HG02588 (cell line): ENCODE data around the gene GULP1.
"Not testable (repeated sequence)": the region's sequence is repeated elsewhere in the genome, so short reads cannot be mapped to it uniquely, and the experiment has no call there.

Source experiments
- ATAC-seq: cut with Tn5 transposase; IDR thresholded peaks from one replicate; pipeline ENCODE4 v1.9.1; 2021; ENCODE audit warnings: mild to moderate bottlenecking, moderate library complexity; ENCODE audit not compliant: unreplicated experiment

The GULP1 gene

DNA sequence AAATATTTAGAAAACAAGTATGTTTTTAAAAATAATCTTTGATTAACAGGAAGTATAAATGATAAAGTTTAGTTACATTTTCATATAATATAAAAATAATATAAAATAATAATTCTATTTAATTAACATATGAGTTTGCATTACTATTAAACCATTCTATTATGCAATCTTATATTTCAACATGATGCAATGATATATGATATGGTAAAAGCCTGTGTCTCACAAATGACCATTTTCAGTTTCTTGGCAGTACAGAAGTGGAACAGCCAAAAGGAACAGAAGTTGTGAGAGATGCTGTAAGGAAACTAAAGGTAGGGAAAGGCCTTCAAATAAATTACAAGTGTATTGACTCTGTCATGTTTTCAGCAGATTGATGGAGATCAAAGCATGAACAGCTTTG, 230.8 kb downstream of the GULP1 start:
- ATAC-seq: no peak

DNA sequence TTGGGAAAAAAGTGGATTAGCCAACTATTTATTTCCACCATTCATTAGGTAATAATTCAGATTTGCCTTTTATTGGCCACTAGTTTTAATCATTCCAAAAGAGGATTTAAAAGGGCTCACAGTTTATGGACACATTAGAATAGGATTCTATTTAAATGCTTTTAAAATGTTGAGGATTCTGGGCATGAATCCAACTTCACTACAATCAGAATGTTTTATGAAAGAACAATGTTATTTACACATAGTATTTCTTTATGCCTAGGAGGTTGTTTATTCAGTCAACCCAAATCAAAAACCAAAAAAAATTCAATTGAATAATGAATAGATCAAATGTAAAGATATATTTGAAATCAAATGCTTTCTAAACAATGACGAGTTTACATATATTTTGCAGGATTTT, 232.2 kb downstream of the GULP1 start:
- no peak for ATAC-seq

DNA sequence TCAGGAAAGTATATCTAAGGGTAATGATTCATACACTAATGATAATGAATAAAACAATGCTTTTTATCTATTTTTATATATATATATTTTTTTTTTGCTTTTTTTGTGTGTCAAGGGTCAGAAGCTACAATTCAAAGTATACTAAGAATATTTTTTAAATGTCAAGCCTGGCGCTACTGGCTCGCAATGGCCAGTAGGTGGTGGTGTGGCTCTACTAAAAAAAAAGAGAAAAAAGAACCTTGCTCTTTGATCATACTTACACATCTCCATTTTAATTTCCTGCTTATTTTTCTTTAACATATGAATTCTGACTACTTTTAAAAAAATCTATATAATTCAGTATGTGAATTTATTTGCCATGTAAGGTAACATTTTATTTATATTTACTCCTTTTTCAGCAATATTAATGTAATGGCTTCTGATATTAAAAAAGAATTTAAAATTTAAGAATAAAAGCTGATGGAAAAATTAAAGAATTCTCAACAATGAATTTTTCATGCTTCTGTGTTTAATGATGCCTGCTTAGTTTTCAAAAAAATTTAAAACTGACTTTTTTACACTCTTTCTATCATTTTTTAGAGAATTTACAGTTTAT, 232.9 kb downstream of the GULP1 start:
- peak; percentile 62 for ATAC-seq

DNA sequence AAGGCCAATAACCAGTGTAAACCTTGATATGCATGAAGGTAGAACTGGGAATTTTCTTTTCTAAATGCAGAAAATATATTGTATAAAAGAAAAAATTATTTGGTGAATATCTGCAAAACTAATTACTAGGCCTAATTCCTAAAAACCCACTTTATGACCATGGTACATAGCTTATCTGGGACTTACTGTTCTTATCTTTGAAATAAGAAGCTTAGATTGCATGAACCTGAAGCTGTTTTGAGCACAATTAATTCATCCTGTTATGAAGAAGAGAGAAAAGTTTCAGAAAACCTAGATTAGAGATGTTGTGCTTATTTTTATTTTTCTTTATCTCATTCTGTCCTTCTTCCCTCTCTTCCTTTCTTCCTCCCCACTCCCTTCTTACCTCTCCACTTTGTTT, 235.0 kb downstream of the GULP1 start:
- no peak for ATAC-seq

DNA sequence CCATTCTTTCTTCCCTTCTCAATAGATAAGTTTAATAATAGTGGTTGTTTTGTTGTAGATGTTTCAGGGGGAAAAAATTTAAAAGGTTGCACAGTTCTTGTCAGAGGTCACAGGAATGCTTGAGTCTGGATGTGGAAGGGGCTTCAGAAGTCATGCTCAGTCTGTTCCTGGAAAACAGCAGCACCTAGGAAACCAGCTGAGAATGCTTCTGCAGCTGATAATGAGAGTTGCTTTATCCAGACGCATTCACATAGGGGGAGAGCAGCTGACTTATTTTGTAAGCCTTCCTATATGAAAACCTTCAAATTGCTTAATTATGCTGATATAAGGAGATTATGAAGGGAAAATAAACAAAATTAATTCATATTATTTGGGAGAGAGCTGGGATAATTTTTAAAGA, 235.5 kb downstream of the GULP1 start:
- no peak for ATAC-seq

DNA sequence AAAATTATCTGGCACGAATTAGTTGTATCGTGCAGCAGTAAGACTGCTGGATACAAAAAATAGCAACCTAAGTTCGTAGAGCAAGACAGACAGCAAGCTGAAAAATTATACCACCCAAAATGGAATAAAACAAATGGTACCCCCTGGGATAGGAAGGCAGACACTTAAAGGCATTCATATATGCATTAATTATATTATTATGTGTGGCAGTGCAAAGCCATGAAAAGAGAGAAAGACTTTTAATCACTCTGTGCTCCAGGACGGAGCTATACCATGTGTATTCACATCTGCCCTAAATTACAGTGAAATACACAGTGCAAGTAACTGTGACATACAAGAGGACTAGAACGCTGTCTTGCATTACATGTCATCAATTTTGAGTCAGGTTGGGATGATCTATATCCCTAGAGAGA, 235.9 kb downstream of the GULP1 start:
- ATAC-seq: no peak

DNA sequence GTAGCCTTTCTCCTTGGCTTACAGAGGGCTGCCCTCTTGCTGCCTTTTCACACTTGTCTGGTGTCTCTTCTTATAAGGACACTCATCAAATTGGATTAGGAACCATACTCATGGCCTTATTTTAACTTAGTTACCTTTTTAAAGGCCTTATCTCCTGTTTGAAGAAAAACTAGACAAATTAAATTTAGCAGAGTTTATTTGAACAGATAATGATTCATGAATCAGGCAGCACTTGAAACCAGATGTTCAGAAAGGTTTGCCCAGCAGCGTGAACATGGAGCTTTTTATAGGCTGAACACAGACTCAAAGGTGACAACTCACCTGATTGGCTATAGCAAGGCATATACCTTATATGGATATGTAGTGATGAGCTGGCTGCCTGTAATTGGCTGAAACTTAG, 238.0 kb downstream of the GULP1 start:
- ATAC-seq: no peak

DNA sequence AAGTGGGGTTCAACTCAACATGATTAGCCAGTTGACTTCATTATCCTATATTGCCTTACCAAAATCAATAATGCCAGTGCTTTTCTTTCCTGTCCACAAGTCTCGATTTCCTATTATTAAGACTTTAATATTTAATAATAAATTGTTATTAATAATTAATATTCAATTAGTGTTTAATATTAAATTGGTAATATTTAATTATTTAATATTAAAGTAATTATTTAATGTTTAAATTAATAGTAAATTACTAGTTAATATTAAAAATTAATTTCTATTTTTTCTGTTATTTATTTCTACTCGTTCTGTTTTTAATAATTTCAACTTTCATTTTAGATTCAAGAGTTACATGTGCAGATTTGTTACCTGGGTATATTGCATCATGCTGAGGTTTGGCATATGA, 243.2 kb downstream of the GULP1 start:
- no peak for ATAC-seq

DNA sequence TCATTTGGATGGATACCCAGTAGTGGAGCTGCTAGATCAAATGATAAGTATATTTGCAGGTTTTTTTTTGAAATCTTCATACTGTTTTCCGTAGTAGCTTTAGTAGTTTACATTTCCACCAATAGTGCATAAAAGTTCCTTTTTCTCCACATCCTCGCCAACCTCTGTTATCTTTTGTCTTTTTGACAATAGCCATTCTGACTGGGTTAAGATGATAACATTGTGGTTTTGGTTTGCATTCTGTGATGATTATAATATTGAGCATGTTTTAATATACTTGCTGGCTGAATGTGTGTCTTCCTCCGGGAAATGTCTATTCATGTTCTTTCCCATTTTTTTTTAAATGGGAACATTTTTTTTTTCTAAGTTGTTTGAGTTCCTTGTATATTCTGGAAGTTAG, 260.0 kb downstream of the GULP1 start:
- ATAC-seq: no peak

DNA sequence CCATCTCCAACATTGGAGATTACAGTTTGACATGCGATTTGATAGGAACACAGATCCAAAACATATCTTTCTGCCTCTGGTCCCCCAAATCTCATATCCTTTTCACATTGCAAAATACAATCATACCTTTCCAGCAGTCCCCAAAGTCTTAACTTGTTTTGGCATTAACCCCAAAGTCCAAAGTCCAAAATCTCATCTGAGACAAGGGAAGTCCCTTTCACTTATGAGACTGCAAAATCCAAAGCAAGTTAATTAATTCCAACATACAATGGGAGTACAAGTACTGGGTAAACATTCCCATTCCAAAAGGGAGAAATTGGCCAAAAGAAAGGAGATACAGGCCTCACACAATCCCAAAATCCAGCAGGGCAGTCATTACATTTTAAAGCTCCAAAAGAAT, 265.4 kb downstream of the GULP1 start:
- no peak for ATAC-seq

DNA sequence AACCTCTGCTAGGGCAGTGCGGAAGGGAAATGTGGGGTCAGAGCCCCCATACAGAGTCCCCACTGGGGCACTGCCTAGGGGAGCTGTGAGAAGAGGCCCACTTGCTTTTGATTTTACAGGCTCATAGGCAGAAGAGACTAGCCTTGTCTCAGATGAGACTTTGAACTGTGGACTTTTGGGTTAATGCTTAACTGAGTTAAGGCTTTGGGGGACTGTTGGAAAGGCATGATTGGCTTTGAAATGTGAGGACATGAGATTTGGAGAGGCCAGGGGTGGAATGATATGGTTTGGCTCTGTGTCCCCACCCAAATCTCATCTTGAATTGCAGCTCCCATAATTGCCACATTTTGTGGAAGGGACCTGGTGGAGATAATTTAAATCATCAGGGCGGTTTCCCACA, 267.8 kb downstream of the GULP1 start:
- ATAC-seq: not testable (repeated sequence)

DNA sequence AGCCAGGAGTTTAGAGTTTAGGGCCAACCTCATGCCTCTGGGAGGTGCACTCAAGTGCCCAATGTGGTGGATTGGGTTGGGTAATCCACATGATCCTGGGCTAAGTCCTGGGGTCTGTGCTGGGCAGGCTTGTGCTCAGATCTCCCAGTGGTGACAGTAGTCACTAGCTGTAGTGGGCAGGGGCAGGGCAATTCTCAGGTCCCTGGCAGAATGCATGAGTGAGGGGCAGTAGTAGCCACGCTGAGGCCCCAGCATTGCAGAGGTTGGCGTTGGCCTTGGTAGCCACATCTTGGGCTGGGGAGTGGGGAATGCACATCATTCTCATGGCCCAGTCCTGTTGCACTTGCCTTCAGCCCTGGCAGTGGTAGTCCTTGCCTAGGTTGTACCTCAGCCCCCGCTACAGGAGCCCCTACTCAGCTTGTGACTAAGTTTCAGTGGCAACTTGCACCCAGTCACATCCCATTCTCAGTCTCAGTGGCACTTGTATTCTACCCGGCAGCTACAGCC, 269.9 kb downstream of the GULP1 start:
- no peak for ATAC-seq

DNA sequence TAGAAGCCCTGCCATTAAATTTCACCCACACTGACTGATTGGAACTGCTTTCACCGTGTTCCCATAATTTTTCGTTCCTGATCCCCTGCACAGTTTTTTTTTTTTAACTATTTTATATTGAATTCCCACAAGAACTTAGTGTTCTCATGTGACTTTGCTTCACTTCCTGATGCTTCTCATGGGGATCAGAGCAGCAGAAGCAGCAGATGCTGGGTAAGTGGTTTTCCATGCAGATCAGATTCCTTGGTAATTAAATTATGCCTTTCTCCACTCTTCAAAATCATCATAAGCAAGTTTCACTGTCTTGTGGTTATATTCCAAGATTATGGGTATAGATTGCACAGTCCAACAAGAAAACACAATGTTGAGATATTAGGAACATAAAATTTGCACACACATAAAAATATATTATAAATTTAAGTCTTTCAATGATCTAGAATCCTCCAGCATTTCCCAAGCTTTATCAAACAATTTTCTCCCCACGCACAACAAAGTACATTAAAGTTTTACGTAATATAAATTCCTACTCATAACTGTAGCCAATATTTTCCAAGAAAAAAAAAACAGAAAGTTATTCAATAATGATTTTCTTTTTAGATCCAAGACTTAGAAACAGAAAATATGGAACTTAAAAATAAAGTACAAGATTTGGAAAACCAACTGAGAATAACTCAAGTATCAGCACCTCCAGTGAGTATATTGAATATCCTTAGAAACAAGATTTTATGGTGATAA, 277.9 kb downstream of the GULP1 start:
- ATAC-seq: no peak

DNA sequence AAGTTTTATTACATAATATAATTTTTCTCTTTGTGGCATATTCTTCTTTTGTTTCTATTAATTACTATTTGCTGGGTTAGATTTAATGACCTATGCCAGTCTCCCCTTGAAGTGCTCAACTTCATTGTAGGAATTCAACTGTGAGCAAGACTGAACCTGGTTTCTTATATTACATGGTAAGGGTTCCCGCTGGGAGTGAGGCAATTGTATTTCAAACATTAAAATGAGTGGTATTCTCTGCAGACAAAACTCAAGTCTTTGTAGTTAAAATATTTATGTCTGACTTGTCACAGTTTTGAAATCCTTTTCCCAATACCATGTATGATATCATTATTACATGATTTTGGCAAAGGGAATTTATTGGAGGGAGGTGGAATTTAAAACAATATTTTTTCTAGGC, 278.7 kb downstream of the GULP1 start:
- no peak for ATAC-seq

DNA sequence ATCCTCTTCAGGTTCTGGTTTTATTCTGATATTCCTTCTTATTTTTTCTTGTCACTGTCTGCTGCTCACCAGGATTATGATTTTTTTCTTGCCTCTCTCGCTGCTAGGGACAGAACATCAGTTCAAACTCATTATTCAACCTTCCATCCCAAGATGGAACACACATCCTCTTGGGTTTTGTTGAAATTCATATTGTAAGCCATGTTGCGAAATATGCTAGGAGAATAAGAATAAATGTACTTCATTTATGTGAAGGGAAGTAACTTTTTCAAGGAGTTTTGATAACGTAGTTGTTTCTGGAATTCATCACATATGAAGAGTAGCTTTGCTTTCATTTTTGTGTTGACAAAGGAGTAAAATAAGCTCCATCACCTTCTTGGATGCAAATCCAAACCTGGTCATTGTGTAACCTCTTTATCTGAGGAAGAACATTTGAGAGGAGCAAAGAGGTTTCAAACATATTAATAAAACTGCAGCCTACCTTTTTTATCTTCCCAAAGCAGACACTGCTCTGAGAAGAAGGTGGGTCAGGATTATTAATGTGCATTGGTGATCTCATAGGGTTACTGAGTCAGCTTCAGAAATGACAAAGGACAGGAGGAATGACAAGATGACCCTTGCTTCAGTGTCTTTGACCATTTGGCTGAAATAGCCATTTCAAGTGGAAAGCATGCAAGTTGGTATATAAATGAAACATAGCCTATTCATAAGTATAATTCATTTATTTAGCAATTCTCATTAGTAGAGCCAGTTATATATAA, 280.0 kb downstream of the GULP1 start:
- ATAC-seq: no peak

DNA sequence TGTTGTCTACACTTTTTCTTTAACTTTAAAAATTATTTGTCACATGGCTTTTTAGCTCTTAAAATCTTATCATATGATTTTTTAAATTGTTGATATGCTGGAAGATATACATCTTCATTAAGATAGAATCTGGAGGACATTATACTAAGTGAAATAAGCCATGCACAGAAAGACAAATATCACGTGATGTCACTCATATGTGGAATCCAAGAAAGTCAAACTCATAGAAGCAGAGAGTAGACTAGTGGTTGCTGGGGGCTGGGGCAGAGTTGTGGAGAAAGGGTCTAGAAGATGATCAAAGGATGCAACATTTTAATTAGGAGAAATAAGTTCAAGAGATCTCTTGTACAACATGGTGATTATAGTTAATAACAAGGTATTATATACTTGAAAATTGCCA, 280.9 kb downstream of the GULP1 start:
- no peak for ATAC-seq

DNA sequence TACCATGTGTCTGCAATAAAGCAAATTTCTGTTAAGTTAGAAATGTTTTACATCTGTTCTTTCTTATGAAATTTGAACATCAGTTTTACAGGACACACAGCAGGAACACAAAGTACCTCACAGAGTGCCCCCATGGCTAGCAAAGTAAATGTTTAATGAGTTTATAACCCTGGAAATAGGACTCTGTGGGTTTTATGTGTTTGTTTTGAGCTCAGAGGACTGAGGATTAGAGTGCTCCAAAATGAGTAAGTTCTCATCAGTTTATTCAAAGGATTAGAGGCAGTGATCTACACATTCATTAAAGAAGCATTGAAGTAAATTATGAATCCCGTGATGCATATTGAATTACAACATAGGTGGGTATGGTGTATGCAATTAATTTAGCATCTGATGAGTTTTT, 281.8 kb downstream of the GULP1 start:
- no peak for ATAC-seq

DNA sequence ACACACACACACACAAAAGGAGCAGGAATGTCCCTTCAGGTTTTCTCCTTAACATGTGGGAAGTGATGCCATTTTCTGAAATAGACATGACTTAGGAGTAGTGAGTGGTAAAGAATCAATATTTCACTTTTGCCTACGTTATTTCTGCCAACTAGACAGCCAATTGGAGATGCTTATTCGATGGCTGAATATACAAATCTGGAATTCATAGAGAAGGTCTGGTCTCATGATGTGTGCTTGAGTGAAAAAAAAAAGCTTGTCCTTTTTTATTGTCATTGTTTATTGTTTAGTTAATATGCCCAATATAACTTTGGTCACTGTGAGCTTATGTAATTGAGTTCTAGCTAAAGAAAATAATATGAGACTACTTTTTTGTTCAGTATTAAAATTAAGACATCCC, 284.3 kb downstream of the GULP1 start:
- no peak for ATAC-seq

DNA sequence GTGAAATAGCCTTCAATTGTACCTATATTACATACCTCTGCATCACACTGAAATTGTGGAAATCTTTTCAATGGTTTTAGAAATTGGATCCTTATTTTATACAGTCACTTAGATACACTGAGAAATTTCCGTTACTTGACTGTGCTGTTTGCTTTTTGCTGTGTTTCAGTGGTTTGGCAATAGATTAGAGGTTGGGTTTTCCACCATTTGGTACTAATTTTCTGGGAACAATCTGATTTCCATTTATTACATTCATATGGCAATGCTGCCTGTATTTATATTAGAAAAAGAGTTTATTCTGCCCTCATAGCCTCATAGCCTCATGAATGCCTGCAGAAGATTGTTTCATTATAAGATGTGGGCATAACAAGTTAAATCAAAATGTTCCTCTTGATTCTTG, 285.0 kb downstream of the GULP1 start:
- no peak for ATAC-seq

DNA sequence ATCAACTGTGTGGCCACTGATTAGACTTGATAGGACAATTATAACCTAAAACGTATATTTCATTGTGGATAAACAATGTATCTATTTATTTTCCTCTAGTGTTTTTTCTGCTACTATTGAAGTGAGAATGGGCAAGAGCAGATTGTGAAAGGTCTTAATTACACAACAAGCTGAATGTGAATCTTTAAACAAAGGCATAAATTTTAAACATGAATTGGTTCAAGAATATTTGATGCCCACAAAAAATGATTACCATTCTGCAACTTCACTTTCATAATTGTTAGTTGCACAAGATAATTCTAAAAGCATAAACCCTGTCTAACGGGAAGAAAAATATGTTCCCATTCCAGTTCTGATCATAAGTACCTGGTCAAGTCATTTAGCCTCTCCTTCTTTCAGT, 285.6 kb downstream of the GULP1 start:
- no peak for ATAC-seq

DNA sequence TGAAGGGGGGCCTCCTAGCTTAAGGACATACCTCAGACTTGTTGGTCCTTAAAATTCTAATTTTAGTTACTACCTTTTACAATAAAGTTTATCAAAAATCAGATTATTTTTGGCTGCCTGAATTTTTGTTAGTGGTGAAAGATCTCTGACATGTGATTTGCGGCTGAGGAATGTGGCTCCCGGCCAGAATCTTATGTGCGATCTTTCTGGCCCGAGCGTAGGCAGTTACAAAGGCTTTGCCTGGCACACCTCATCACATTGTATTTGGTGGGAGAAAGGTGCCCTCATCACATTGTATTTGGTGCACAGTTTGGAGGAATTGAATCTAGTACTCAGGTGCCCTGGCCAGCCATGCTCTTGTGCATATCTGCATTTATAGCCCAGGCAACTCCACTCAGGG, 289.1 kb downstream of the GULP1 start:
- no peak for ATAC-seq

DNA sequence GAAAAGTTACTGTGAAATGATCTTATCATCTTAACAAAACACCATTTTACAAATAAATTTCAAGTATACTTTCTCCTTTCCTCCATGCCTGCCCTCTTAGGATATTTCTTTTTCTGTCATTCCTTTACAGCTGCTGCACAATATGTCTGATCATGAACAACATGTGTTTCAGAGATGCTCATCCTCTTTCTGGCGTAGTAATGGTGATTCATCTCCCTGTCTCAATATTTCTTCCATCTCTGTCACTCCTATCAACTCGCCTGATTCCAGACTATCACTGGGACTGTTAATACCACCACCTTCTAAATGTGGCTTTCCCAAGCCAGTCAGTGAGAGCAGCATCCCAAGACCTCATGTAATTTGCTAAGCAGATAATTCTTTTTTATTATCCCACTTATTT, 290.5 kb downstream of the GULP1 start:
- no peak for ATAC-seq
